ENCODE results near the gene MYH7.

Gene MYH7

DNA sequence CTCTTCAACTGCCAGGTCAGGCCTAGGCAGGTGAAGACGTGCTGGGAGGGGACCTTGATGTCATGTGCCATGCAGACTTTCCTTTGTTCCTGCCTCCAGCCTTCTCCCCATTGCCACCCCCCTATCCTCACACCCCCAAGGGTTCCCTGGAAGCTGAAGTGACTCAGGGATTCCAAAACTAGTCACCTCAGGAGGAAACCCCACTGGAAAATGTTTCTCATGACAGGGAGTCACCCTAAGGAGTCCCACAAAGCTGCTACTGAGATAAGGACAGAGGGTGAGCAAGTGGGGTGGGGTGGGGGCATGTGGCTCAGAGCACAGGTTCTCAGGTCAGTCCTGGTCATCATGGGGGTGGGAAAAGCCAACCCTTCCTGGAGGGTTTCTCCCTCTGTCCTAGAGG, 65.2 kb downstream of the MYH7 start:
- H3K27me3 ChIP-seq (ENCODE audit: control insufficient read depth, insufficient read depth, low read length, poor library complexity, severe bottlenecking): no peaks in the 10 kb centered on the region
- H3K4me3 ChIP-seq (ENCODE audit: insufficient read depth, low read depth, low read length): no peak overlapping the region
- no peaks in the 10 kb centered on the region for H3K36me3 ChIP-seq (ENCODE audit: control insufficient read depth, insufficient read depth, low read length)
- no peaks in the 10 kb centered on the region for H3K9me3 ChIP-seq (ENCODE audit: control insufficient read depth, low read length)
- H3K4me1 ChIP-seq (ENCODE audit: control insufficient read depth, insufficient read depth, low read length): peaks cover 5% of the 10 kb centered on the region
- 74 to 86% methylated on average over 1 of the region's 1 CpG for WGBS, 2 experiments
- H3K27ac ChIP-seq (ENCODE audit: insufficient read depth, low read depth, low read length, poor library complexity, severe bottlenecking): no peak overlapping the region

DNA sequence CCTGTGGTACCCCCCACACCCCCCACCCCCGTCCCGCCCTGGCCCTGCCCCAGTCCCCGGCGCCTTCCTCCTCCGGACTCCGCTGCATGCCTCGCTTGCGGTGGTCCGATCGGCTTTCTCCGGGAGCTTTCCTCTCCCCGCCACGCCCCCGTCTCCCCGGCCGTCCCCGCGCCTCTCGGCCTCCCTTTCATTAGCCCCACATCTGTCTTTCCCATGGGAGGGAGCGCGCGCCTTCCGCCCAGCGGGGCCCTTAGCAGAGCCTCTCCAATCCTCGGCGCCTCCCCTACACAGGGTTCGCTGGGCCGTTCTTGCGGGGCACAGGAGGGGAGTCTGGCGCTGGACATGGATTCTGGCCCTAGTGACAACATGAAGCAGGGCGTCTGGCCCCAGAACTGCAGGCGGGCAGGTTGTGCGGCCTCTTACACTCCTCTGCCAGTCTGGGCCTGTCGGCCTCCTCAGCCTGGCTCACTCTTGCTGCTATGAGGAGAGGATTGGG, 69.0 kb downstream of the MYH7 start:
- Histone ChIP-seq H3K27ac (ENCODE audit: insufficient read depth, low read depth, low read length, poor library complexity, severe bottlenecking) (peak overlapping the region; percentile 89), H3K4me3 (ENCODE audit: insufficient read depth, low read depth, low read length) (peak overlapping the region; percentile 83), H3K9me3 (ENCODE audit: control insufficient read depth, low read length) (no peaks in the 10 kb centered on the region), H3K4me1 (ENCODE audit: control insufficient read depth, insufficient read depth, low read length) (peaks cover 27% of the 10 kb centered on the region), H3K27me3 (ENCODE audit: control insufficient read depth, insufficient read depth, low read length, poor library complexity, severe bottlenecking) (no peaks in the 10 kb centered on the region), H3K36me3 (ENCODE audit: control insufficient read depth, insufficient read depth, low read length) (no peaks in the 10 kb centered on the region)
- WGBS, 2 experiments: 1% methylated on average over 32 to 34 of the region's 34 CpGs

GRCh38 chr14:23365732-23366425, 69.6 kb downstream of the MYH7 start:
- peak overlapping the region; percentile 89 for H3K27ac ChIP-seq (ENCODE audit: insufficient read depth, low read depth, low read length, poor library complexity, severe bottlenecking)
- peaks cover 33% of the 10 kb centered on the region for H3K4me1 ChIP-seq (ENCODE audit: control insufficient read depth, insufficient read depth, low read length)
- WGBS, 2 experiments: 0 to 1% methylated on average over 47 of the region's 51 CpGs
- H3K36me3 ChIP-seq (ENCODE audit: control insufficient read depth, insufficient read depth, low read length): peaks cover 4% of the 10 kb centered on the region
- peak overlapping the region; percentile 83 for H3K4me3 ChIP-seq (ENCODE audit: insufficient read depth, low read depth, low read length)
- no peaks in the 10 kb centered on the region for H3K9me3 ChIP-seq (ENCODE audit: control insufficient read depth, low read length)
- H3K27me3 ChIP-seq (ENCODE audit: control insufficient read depth, insufficient read depth, low read length, poor library complexity, severe bottlenecking): no peaks in the 10 kb centered on the region

DNA sequence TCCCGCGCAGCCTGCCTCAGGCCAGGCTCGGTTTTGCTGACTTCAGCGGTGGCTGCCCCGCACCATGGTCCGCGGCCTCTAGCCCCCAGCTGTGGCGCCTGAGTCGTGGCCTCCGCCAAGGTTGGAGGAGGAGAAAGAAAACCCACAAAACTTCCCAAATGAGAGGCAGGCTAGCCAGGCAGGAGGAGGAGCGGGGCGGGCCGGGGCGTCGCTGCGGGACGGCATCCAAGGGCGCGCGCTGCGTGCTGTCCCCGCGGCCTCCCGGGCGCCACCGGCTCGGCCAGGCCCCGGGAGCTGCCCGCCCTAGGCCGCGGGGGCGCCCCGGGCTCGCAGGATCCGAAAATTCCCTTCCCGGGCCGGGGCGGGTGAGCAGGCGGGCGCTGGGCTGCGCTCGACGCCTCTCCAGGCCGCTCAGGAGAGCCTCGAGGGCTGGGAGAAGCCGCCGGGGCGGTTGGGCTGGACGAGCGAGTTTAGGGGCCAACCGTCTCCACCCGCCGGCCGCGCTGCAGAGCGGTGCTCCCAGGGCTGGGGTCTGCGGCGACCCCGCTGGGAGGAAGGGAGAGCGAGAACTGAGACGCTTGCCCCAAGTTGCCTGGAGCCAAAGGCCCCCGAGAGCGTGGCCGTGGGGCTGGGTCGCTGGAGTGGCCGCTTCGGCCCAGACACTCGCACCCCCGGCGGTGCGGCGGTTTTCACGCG, 70.3 kb downstream of the MYH7 start, which contains the start of gene EFS:
Gene EFS, minus strand, starts transcription at position 137 of the 696 bp plus-strand sequence. CDS start 147 bp downstream, outside the sequence.
- Histone ChIP-seq H3K4me1 (ENCODE audit: control insufficient read depth, insufficient read depth, low read length) (peaks cover 35% of the 10 kb centered on the region), H3K9me3 (ENCODE audit: control insufficient read depth, low read length) (no peaks in the 10 kb centered on the region), H3K4me3 (ENCODE audit: insufficient read depth, low read depth, low read length) (peak within 1 kb of the TSS; percentile 83), H3K27me3 (ENCODE audit: control insufficient read depth, insufficient read depth, low read length, poor library complexity, severe bottlenecking) (no peaks in the 10 kb centered on the region), H3K27ac (ENCODE audit: insufficient read depth, low read depth, low read length, poor library complexity, severe bottlenecking) (peak within 1 kb of the TSS; percentile 89), H3K36me3 (ENCODE audit: control insufficient read depth, insufficient read depth, low read length) (peaks cover 4% of the 10 kb centered on the region)
- WGBS, 2 experiments: 0% methylated on average over 74 of the region's 74 CpGs

DNA sequence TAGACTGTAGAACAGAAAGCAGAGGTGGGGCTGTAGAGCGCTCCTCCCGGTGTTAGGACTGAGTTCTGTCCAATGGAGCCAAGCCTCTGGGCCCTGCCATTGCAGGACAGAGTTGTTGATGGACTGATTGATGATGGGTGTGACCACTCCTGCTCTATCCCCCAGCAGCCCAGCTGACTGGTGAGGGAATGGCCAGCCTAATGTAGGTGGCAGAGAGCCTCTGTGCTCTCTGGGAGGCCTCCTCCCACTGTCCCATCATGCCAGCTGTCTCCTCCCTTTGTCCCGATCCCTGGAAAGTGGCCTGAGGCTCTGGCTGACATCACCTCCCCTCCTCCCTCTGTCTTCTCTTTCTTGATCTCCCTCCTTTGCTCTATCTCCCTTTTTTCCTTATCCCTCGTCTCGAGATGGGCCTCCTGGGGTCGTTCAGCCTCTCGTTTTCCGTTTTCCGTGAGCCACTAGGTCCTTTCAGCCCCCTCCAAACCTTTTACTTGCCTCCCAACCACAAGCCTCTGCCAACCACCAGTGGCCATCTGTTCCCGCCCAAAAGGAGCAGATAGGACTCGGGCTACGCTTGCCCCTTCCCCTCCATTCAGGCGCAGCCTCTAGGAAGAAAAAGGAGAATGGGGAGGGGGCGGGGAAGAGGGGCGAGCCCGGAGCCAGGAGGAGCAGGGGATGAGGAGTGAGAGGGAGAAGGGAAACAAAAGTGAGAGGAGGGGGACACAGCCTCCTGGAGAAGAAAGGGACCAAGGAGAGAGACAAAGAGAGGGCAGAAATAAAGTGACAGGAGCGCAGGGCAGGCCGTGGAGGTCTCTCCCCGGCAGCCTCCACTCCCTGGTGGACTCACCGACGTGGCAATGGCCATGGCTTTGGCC, 71.1 kb downstream of the MYH7 start:
- Histone ChIP-seq H3K36me3 (ENCODE audit: control insufficient read depth, insufficient read depth, low read length) (peaks cover 8% of the 10 kb centered on the region), H3K27me3 (ENCODE audit: control insufficient read depth, insufficient read depth, low read length, poor library complexity, severe bottlenecking) (no peaks in the 10 kb centered on the region), H3K4me1 (ENCODE audit: control insufficient read depth, insufficient read depth, low read length) (peaks cover 35% of the 10 kb centered on the region), H3K9me3 (ENCODE audit: control insufficient read depth, low read length) (no peaks in the 10 kb centered on the region), H3K27ac (ENCODE audit: insufficient read depth, low read depth, low read length, poor library complexity, severe bottlenecking) (peak overlapping the region; percentile 89), H3K4me3 (ENCODE audit: insufficient read depth, low read depth, low read length) (peak overlapping the region; percentile 83)
- 5% methylated on average over 21 of the region's 21 CpGs for WGBS, 2 experiments

All from ectodermal cell (in vitro differentiated cells).